ENCODE data around the gene KIF6.

Gene KIF6

GRCh38 chr6:39553860-39554802 is 171.1 kb downstream of the KIF6 start:
- no peak for TF ChIP-seq CTCF (IDR thresholded peaks at IDR 0.05; ENCODE audit: low read depth, low read length, missing control alignments)
- H3K4me3 ChIP-seq (replicated peaks; ENCODE audit: low read depth, low read length), result no peak overlapping the region
- no peak for DNase-seq (ENCODE audit: extremely low read depth, low read depth)

DNA sequence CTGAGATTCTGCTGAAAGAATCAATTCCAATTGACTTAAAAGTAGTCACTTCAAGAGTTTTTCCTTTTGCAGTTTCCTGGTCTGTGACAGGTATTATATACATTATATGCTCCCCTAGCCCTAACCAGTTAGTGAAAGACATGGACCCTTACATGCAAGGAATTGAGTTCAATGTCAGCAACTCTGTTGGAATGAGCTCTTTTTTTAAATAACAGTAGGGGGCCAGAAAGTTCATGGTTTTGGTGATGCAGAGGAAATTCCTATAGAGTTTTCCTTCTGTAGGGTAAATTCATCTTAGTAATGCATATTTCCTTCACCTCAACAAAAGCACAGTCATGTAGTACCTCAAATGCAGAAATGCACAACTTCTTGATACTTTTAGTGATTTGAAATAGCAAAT is 172.2 kb downstream of the KIF6 start:
- TF ChIP-seq CTCF (IDR thresholded peaks at IDR 0.05; ENCODE audit: low read depth, low read length, missing control alignments), result no peak
- no peak for DNase-seq (ENCODE audit: extremely low read depth, low read depth)
- no peak overlapping the region for H3K4me3 ChIP-seq (replicated peaks; ENCODE audit: low read depth, low read length)

- no peak overlapping the region for H3K4me3 ChIP-seq (replicated peaks; ENCODE audit: low read depth, low read length)
- no peak for TF ChIP-seq CTCF (IDR thresholded peaks at IDR 0.05; ENCODE audit: low read depth, low read length, missing control alignments)
- no peak for DNase-seq (ENCODE audit: extremely low read depth, low read depth)
Observed at GRCh38 chr6:39550191-39550590, 175.0 kb downstream of the KIF6 start.

- TF ChIP-seq CTCF (IDR thresholded peaks at IDR 0.05; ENCODE audit: low read depth, low read length, missing control alignments), result no peak
- DNase-seq (ENCODE audit: extremely low read depth, low read depth), result no peak
- no peak overlapping the region for H3K4me3 ChIP-seq (replicated peaks; ENCODE audit: low read depth, low read length)
Observed at GRCh38 chr6:39546731-39547130, 178.5 kb downstream of the KIF6 start.

- H3K4me3 ChIP-seq (replicated peaks; ENCODE audit: low read depth, low read length), result no peak overlapping the region
- DNase-seq (ENCODE audit: extremely low read depth, low read depth), result no peak
- no peak for TF ChIP-seq CTCF (IDR thresholded peaks at IDR 0.05; ENCODE audit: low read depth, low read length, missing control alignments)
Observed at GRCh38 chr6:39543950-39544349, 181.3 kb downstream of the KIF6 start.

- no peak for DNase-seq (ENCODE audit: extremely low read depth, low read depth)
- no peak overlapping the region for H3K4me3 ChIP-seq (replicated peaks; ENCODE audit: low read depth, low read length)
- TF ChIP-seq CTCF (IDR thresholded peaks at IDR 0.05; ENCODE audit: low read depth, low read length, missing control alignments), result no peak
Observed at GRCh38 chr6:39543095-39543494, 182.1 kb downstream of the KIF6 start.
